ENCODE data around the gene NID2.

The NID2 gene

DNA sequence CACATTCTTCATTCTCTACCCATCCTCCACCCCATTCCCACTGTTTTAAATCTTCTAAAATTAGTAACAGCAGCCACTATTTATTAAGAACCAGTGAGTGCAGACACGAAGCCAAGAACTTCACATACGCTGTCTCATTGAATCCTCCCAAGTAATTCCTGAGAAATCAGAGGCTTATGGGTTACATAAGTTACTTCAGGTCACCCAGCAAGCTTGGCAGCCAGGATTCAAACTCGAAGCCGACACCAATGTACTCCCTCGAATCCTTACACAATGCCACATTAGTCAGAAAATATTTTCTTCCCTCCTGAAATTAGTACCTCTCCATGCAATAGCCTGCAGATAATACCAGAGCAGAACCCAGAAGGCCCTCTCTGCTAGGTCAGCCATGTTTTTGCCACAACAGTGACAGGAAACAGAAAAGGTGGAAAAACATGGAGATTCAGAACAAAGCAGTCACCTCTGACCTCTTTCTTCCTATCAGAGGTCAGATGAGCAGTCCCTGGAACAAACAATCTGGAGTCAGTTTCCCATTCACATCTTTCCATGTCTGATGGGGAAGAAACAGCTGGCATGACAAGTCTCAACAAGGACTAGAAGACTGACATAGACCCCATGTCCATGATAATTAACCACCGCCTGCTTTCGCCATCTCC lies 16.4 kb downstream of the NID2 start:
- no peak for DNase-seq

DNA sequence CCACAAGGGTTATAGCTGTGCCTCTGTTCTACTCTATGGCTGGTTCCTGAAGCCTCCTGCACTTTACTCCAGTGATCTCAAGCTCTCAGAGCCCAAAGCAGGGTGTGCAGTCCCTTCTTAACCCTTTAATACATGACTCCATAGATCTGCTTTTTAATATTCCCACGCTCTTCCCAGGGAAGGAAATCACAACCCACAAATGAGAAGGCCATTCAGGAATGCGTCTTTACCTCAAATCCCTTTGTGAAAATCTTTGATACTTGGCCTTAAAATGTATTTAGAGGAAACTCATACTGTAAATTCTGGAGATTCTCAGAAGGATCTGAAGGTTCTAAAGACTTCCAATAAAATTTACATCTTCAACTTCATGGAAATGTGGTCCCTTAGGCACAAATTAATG lies 17.0 kb downstream of the NID2 start:
- no peak for DNase-seq

DNA sequence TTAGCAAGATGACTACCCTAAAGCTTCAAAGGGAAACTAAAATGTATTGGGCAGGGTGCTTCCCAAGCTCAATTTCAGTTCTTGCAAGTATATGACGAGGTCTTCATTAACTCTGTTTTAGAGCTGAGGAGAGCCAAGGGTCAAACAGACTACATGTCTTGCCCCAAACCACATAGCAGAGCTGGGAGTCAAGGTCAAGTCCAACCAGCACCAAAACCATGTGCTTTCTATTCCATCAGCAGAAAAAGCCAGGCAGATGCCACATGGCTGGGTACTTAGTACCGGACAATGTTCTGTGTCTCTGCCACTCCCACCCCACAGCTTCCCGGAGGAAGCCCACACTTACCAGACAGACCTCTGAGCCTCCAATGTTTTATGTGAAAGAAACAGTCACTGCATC lies 17.6 kb downstream of the NID2 start:
- no peak for DNase-seq

DNA sequence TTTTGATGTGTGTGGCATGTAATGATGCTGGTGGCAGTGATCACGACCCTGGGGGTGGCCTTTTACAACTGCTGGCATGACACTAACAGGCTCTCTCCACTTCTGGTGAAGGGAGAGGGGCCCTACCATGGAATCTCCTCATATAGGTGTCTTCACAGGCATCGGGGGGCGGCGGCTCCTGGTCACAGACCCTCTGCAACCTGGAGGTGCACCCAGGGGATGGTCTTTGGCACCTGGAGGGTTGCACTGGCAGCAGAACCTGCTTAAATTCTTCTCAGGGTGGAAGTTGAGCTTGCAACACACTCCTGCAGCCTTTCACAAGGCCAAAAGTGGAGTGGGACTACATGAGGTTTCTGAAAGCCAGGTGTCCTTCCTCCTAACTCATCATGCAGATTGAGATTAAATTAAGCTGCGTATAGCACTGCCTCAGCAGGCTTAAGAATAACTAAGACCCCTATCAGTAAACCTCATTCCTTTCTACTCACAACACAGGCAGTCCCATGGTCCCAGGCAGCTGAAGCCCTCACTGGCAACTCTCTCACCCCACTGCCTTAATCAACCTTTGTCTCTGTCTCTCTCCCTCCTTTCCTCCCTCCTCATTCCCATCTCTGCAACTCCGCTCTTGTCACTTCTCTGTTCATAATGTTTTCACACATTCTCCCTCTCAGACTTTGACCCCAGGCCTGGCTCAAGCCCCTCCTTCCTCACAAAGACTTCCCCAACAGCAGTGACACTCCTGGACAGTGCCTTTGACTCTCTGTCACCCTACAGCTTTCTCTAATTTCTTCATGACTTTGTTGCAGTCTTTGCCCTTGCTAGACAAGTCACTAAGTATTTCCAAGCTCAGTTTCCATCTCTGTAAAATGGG lies 18.9 kb downstream of the NID2 start:
- no peak for DNase-seq

DNA sequence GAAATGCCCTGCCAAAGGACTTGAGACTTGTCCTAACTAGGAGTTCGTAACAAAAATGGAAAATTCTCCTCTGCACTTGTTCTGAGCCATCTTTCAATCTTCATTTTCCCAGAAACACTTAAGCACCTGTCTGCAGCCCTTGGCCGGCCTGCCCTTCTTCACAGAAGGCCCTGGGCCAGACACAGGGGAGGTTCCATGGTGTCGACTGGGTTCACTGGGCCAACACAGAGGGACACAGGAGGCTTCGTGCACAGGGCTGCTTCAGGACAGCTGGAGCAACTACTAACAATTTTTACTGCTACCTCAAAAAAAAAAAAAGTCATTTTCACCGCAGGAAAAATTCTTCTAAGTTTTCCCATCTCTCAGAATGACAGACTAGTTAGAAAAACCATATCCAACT lies 19.6 kb downstream of the NID2 start:
- no peak for DNase-seq

DNA sequence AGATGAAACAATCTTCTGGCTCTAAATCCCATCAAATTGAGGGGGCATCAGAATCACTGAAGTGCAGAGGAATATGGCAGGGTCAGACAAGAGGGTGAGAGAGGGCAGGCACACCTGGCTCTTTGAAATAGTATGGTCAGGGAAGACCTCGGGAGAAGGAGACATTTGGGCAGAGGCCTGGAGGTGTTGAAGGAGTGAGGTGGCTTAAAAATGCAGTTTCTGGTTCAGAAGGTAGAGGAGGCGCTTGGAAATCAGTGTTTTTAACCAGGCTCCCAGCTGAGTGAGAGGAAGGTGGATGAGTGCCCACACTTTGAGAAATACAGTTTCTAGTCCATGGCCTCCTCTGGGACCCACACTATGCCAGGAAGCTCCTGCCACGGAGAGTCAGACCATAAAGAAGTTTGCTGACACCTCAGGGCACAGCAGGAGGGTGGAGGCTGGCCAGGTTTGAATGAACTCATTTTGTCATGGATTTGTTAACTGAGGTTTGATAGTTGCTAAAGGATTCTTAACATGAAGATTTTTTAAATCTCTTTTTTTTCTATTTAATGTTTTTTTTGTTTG lies 20.1 kb downstream of the NID2 start:
- no peak for DNase-seq

DNA sequence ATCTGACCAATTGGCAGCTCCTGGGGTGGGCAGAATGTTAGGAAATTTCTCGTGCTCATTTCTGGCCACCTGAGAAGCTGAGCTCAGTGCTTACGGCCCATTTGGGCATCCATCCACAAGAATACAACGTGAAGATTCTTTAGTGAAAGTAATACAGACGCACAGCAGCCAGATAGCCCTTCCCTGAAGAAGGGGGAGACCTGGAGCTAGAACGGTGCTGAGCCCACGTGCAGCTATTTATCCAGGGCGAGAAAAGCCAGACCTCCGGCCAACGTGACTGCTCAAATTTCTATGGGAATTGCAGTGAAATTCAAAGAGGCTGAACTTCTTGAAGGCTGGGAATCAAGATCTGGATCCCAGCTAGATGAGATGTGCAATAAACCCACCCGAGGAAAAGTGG lies 20.7 kb downstream of the NID2 start:
- no peak for DNase-seq

DNA sequence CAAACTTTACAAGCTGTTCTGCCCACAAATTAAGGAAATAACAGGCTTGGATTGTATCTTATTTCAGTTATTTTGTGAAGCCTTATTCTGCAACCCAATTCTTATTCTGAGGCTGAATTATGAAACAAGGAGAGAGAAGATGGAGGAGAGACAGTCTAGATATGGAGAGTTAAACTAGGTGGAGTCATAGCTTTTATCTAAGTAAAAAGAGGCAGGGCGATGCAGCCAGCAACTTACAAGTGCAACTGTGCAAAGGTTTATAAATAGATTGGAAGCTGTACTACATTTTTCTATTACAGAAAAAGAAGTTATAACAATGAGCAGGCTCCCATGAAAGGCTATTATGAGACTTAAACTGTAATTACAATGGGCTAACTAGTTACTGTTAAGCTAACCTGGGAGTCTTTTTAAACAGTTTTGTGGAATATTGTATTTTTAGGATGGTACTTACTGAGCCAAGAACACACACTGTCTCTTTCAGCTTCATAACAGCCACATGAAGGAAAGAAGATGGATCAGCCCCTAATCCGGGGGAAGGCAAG lies 22.4 kb downstream of the NID2 start:
- DNase-seq = no peak

DNA sequence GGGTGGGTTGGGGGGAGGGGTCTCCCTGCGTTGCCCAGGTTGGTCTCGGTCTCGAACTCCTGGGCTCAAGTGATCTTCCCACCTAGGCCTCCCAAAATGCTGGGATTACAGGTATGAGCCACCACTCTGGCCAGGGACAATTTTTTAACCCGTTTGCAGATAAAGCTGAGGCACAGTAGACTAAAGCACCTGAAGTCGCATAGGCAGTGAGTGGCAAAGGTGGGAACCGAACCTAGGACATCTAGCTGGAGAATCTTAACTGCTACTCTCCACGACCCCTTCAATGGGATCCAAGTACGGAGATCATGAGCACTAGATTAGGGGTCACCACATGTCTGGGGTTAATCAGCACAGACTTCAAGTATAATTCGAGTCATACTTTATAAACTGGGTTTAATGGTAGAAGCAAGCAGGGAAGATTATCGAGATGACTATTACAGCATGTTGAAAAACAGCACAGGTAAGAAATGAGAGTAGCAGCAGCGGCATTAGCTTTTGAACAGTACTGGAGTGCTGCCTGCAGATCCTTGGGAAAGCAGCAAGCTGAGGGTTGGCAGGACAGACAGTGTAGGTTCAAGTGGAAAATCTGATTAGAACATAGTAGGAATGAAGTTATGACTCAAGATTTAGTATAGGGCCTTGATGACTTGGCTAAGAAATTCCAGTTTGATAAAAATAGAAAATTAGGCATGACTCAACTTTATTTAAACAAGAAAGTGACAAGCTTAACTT lies 23.9 kb downstream of the NID2 start:
- no peak for DNase-seq

DNA sequence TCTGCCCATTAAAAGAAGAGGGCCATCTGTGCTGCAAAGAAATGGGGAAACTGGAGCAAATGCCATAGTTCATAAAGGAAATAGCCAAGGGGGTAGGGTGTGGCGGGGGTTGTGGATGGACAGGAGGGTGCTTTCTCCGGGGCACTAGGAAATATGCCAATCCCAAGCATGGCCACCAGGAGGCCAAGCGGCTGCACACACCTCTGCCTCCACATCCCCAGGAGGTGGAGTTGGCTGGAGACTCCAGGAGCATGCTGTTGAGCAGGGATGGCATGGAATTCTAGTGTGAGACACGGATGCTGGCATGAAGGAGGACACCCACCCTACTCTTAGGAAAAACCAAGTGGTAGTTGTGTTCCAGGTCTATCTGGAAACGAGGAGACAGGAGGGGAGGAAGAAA lies 25.2 kb downstream of the NID2 start:
- peak; percentile 23 for DNase-seq

DNA sequence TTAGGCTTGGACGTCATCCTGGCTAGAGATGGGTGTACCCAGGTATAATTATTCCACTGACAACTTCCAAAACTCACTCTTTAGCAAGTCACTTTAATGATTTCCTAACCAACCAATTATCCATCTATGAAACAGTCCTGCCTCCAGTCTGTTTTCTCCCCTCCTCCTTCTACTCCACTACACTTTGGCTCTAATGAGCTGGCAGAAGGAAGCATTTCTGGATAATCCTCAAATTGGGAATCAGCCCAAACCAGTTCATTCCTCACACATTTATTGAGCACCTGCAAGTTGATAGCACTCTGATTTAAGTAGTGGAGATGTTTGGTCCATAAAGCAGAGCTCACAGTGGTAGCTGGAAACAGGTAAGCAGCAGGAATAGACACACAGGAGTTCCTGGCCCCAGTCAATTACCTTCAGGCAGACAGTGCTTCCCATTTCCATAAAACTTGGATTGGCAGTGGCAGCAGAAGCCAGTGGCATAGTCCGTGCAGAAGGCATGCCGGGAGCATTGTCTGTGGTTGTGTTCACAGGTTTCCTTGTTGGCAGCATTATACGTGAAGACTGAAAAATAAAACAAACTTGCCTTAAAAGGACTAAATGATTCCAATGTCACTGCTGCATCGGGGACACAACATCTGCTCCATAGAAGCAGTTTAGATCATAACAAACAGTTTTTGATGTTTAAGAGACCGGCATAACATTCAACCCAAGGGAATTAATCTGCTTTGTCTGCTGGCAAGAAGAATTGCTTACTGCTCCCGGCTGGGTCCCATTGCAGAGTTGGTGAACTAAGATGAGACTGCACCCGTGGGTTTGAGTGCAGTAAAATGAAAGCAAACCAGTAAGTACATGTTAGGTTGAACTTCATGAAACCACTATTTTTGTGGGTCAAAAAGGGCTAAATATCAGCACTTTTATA lies 26.2 kb downstream of the NID2 start:
- DNase-seq = no peak

DNA sequence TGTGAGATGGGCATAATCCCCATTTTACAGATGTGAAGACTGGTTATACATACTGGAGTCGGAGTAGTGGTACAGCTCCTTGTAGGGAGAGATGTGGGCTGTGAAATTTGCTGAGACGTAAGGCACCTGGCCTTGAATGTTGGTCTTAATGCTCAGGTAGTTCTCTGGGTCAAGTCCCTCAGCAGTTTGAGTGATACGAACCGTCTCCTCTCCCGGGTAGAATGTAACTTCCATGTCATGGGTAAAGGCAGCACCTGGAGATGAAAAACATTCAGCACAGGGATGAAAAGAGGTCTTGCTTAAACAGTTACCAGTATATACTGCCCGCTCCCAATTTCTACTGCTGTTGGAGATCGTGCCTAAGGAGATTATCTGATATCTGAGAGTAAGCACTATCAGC lies 28.3 kb downstream of the NID2 start:
- DNase-seq = no peak

DNA sequence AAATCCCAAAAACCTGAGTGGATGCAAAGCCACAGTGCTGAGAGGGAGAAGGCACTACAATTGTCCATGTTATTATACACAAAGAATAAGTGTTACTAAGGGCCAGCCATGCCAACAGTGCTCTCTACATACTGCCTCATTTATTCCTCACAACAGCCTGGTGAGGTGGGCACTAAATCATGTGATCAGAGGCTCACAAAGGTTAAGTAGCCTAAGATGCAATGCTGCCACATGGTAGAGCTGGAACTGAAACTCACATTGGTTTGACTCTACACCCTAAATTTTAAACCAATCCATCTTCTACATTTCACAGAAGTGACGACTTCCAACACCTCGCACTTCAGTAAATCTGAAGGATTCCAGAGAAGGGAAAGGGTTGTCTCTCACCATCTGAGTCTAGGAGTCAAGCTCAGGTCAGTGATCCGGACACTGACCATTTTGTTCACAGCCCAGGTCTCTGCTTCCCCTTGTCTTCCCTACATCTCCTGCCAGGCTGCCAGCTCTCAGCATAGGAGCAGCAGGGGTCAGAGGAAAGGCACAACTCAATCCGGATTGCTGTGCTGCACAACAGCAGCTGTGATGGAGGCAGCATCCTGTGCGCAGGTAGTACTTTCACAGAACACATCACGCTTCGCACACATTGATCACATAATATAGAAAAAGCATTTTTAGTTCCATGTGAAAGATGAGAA lies 29.6 kb downstream of the NID2 start:
- no peak for DNase-seq

DNA sequence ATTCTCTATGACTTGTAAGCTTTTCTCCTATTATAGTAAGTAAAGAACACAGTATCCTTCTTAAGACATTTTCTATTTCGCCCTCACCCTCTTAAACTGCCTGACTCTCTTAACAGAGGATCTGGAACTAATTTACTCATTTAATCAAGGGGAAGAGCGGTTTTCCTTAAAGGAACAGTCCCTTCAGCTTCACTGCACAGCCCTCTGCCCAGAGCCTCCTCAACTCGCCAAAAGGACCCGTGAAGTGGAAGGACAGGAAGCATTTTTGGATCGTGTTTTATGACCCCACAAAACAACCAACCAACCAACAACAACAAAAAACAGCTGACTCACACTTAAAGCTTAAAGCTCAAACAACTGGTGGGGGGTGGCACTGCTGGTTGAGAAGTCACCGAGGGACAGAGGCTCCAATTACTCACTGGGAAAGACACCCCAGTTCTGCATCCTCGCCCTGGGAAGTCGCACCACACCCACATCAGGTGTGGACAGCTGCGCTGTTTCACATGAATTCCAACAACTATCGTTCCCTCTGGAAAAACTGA lies 35.7 kb downstream of the NID2 start:
- DNase-seq = no peak

DNA sequence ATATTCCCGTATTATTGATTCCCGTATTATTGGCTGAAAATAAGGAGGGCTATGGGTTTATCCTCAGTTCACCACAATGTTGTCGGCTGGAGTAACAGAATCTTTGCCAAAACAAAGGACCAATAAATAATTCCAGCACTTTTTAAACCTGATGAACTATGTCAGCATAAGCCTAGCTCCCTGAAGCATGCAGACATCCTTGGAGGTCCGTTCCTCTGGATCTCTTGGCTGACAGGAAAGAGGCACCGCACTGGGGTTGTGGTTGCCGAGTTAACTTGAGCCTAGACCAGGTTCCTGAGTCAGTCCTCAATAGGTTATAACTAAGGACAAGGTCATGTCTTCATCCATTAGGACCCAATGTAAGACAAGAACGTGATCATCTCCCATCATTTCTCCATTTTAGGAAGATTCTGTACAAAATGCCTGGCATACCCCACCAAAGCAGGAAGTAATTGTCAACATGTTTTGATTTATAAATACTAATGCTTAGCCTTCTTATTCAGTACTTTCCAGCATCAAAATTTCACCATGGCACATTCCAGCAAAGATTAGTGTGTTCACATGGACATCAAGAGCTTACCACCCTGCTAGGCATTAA lies 36.6 kb downstream of the NID2 start:
- no peak for DNase-seq

DNA sequence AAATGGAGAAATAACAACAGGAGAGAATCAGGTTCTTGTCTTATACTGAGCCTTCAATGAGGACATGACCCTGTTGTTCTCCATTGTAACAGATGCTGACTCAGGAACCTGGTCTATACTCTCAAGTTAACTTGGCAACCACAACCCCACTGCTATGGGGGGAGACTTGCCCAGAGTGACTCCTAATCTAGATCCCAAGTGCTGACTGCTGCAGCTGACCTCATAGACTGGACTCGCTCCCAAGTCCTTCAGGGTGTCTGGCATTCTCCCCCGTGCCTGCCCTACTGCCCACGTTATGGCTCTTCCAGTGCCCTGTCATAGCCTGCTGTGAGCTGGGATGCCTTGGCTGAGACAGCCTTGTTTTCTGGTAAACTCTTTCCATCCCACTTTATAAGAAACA lies 37.1 kb downstream of the NID2 start:
- no peak for DNase-seq

DNA sequence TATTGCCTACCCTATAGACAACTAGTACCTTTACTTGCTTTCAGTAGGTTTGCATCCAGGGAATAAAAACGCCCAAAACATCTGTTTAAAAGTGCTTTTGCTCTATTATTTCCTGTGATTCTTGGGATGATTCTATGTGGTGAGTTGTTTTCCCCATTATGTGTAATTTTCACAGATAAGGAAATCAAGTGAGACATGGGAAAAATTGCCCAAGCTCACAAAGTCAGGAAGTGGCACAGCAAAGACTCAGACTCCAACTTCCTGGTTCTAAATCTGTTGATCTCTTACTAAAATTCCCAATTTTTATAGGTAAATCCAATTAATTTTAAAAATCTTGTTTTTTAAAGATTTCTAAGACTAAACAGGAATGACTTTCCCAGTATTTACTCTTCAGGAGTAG lies 39.0 kb downstream of the NID2 start:
- peak; percentile 8 for DNase-seq

DNA sequence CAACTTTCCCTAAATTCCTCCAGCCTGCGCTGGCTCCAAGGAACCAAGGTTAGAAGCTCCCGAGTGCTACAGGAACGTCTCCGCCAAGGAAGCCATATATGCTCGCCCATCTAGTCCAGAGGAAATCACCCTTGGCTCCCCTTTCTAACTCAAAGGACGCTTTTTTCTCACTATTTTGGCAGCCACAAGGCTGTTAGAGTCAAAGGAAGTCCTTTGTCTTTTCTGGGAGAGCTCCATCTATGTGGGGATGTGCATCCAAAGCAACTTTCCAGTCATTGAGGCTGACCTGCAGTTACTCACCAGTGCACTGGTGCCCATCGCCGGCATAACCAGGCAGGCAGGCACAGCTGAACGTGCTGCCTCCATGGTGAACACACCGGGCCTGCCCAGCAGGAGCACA lies 42.0 kb downstream of the NID2 start:
- no peak for DNase-seq

DNA sequence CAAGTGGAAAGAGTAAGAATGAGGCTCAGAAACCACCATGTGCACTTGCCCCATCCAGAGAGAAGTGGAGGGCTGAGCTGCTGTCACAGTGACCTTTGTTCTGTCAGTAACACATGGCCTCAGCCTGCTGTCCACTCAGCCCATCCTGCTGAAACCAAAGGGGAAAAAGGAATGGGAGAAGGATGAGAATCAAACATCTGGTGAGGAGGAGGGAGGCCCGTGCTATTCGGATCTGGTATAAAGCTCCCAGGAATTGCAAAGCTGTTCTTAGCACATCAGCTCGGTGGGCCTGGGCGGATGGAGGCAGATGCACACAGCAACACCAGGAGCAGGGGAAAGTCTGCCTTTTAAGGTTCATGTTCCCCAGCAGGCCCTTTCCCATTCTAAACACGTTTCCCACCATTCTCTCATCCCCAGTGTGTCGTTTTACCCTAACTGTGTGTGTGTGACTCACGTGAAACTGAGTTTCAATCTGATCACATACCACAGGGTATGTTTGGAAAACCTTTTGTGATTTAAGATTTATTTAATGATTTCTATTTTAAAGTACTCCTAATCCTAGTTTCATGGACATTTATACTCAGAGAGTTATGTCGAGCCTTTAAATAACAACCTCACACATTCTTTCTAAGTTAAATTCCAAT lies 42.7 kb downstream of the NID2 start:
- DNase-seq = no peak

DNA sequence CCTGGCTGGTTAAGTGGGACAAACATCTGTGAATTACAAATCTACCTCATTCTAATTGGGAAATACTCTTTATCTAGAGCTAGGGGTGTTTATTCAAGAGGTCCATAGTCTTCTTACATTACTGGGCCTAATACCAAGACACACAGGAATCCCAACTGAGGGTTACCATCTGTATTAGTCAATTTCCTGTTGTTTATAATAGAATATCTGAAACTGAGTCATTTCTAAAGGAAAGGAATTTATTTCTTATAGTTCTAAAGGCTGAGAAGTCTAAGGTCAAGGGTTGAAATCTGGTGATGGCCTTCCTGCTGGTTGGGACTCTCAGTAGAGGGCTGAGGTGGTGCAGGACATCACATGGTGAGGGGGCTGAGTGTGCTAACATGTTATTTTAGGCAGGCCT lies 43.5 kb downstream of the NID2 start:
- DNase-seq = no peak

All from inflammatory macrophage treated with lipopolysaccharide for 4 hours (primary cell).